HG03520 (cell line): ENCODE data around the gene EPAS1.

Source experiments
- ATAC-seq: cut with Tn5 transposase; IDR thresholded peaks from one replicate; pipeline ENCODE4 v1.9.1; 2021; ENCODE audit warnings: mild to moderate bottlenecking, moderate library complexity; ENCODE audit not compliant: unreplicated experiment

EPAS1 gene

DNA sequence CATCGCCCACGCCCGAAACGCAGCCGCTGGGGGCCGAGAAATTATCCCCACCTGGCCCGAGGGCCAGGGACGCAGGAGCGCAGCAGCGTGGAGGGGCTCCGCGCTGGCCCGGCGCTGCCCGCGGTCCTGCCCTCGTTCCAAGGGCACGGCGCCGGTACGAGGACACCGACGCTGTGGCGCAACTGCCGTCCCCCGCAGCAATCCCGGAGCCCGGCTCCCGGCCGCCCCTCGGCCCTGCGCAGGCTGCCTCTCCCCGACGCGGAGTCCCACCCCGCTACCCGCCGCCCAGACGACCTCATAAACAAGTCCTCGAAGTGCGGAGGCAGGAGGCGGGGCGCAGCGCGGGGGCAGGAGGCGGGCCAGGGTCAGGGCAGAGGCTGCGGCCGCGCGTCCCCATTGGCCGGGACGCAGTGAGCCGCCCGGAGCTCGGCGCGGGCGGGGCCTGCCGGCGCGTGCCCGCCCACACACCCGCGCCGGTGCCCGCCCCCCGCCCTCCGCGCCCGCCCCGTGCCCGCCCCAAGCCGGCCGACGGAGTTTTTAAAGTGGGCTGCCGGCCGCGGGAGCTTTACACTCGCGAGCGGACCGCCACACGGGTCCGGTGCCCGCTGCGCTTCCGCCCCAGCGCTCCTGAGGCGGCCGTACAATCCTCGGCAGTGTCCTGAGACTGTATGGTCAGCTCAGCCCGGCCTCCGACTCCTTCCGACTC, at the start of gene EPAS1:
Gene EPAS1 (plus strand): TSS at position 568 of the 706 bp plus-strand sequence. CDS start 505 bp downstream, outside the sequence.
- peak; percentile 77 for ATAC-seq

GRCh38 chr2:46248171-46248570, 49.0 kb upstream of the EPAS1 start:
- no peak for ATAC-seq

GRCh38 chr2:46249654-46250053, 47.6 kb upstream of the EPAS1 start:
- no peak for ATAC-seq

DNA sequence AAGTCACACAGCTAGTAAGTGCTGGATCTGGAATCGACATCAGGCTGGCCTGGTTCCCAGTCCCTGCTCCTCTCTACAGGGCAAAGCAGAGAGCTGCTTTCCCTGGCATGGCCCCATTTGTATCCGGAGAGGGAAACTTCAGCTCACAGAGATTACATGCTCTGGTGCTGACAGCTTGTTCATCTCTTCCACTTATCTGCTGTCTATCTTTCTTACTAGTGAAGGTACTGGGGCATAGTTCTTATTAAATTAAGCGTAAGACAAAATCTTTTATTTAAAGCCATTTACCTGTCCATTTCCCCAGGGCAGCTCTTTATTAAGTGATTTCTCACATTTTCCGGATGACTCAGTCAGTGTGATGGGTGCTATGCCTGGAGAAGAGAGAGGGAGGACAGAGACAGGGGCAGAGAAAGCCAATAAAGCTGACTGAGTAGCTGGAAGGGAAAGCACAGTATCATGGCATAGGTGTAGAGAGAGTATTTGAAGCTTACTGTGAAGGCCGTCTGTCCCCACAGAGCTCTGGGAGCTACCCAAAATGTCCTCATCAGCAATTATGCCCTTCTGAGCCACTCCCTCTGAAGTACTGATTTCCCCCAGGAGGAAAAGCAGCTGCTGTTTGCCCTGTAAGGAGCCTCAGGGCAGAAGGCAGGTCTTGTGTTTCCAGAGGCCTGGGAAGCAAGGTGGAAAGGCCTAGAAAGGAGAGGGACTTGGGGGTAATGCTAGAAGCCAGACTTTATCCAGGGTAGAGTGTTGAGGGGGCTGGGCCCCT, 44.1 kb upstream of the EPAS1 start:
- ATAC-seq: no peak

GRCh38 chr2:46254474-46254873, 42.7 kb upstream of the EPAS1 start:
- ATAC-seq: no peak

DNA sequence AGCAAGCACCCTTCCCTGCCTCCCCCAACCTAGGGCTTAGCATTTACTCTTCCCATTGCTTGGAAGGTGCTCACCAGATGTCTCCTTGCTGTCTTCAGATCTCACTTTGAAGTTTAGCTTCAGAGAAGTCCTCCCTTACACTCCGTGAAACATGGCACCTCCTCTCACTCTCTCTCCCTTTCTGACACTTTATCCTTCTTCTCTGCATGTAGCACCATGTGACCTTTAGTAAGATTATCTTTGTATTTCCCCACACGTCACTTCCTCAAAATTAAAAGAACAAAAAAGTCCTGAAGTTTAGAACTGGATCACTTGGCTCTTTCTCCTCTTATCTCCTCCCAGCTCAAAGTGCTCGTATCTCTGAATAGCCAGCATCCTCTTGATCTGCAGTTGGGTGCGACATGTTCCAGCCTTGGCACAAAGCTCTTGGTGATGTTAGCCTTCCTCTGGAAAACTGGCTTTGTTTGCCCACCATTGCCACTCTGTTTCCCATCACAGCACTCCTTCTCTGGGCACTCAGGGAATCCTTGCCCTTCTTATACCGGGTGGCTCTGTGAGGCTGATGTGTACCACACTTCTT, 40.6 kb upstream of the EPAS1 start:
- no peak for ATAC-seq

- ATAC-seq: no peak
Measured at GRCh38 chr2:46257476-46257875, 39.7 kb upstream of the EPAS1 start.

DNA sequence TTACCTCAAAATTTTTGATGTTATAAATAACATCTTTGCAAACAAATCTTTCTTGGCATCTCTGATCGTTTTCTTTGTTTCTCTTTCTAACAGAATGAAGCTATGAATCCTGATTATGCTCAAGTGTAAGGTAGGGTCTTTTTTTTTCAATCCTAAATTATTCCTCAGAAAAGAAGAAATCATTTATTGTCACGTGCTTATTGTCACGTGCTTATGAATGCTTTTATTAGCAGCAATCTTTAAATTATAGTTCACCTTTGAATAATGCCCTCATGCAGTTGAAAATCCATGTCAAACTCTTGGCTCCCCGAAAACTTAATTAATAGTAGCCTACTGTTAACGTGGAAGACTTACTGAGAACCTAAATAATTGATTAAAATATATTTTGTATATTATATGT, 39.2 kb upstream of the EPAS1 start:
- no peak for ATAC-seq

GRCh38 chr2:46258937-46259776, 38.0 kb upstream of the EPAS1 start:
- ATAC-seq: no peak

- no peak for ATAC-seq
Measured at GRCh38 chr2:46259777-46260168, 37.4 kb upstream of the EPAS1 start.

DNA sequence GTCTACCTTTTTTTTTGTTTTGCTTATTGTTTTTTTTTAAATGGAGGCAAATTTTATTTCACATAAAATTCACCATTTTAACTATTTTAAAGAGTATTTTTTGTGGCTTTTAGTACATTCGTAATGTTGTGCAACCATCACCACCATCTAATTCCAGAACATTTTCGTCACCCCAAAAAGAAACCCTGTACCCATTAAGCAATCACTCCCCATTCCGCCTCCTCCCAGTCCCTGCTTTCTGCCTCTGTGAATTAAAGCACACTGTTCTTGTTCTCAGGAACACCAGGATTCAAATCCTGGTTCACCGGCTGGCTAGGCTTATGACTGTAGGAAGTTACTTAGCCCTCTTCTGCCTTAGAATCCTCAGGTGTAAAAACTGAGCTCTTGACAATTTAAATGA, 36.9 kb upstream of the EPAS1 start:
- ATAC-seq: no peak

- ATAC-seq: no peak
Measured at GRCh38 chr2:46262248-46262938, 34.8 kb upstream of the EPAS1 start.

GRCh38 chr2:46263347-46263746, 33.9 kb upstream of the EPAS1 start:
- no peak for ATAC-seq

DNA sequence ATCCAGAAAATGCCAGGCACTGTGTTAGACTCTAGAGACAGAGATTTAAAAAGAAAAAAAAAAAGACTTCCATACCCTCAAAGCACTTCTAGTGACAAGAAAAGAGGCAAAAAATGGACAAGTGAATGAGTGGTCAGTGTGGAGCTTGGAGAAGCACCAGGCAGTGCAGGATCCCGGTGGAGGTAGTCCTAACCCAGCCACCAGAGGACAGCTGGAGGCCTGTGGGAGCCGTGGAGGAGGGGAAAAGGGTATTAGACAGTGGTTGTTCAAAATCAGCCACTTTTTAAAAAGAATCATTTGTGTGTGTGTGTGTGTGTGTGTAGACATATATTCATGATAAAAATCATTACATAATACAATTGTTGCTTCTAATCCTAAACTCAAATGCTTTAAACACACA, 32.8 kb upstream of the EPAS1 start:
- ATAC-seq: no peak

- ATAC-seq: no peak
Measured at GRCh38 chr2:46266134-46266533, 31.1 kb upstream of the EPAS1 start.

GRCh38 chr2:46267616-46268015, 29.6 kb upstream of the EPAS1 start:
- ATAC-seq: no peak

- ATAC-seq: no peak
Measured at GRCh38 chr2:46268196-46268595, 29.0 kb upstream of the EPAS1 start.

GRCh38 chr2:46269001-46269400, 28.2 kb upstream of the EPAS1 start:
- ATAC-seq: no peak

DNA sequence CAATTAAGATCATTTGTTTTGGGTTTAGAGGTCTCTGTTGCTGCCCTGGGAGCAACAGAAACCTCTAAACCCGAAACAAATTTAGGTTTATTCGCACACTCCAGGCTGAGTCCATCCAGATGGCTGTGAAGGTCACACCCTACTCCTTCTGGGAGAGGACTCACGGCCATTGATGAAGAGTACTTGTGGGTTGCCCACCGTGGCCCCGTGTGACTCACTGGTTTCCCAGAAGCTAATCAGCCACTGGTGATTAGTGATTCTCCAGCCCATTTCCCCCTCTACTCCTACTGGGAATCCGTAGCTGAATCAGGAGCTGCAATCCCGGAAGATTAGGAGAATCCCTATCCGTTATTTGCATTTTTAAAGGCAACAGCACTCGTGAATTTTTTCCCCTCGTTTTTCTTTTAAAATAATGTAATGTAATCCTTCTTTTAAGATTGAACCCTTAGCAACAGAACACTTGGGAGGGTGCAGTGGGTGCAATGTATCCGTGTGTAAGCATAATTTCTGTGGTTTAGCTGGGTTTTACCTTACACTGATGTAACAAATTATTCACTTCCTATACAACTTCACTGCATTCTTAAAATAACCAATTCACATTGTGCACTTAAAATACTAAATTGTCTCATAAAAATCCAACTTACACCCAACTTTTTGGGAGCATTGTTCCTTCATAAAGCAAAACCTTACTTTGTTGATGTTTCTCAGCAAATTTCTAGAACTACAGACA, 27.5 kb upstream of the EPAS1 start:
- ATAC-seq: no peak

GRCh38 chr2:46270384-46270783, 26.8 kb upstream of the EPAS1 start:
- no peak for ATAC-seq
